Kidney (tissue), 14 donors: ENCODE results near the gene SNX24. TPM values are rescaled to one million over a fixed set of nuclear protein-coding genes. Genes with fewer than 3 reads are reported as not detected.

ENCODE experiments used
- DNase-seq, 5 donors: peaks; one replicate each; pipeline ENCODE4 v3.0.0-alpha.2; 2013 to 2020
- FAIRE-seq: peaks from 2 replicates; lab custom pipeline; 2012; peaks lifted over from hg19 to GRCh38; lab: Jason Lieb, UNC
- H3K27ac ChIP-seq, 2 donors: one replicate each; pipeline ENCODE4 v1.7.0; 2013; ENCODE audit warnings: low read depth in 2 of 2, low read length in 2 of 2, inconsistent platforms in 1 of 2
- H3K27me3 ChIP-seq: one replicate; pipeline ENCODE4 v1.7.1; 2013; ENCODE audit warnings: low read length, inconsistent platforms; ENCODE audit not compliant: control insufficient read depth, insufficient read depth
- H3K36me3 ChIP-seq, 3 donors: one replicate each; pipeline versions ENCODE4 v1.7.0 to v1.7.1; 2013; ENCODE audit warnings: low read length in 3 of 3, control low read depth in 1 of 3, inconsistent platforms in 1 of 3; ENCODE audit not compliant: insufficient read depth in 3 of 3, control insufficient read depth in 2 of 3
- H3K4me1 ChIP-seq, 3 donors: one replicate each; pipeline versions ENCODE4 v1.7.0 to v1.7.1; 2013; ENCODE audit warnings: low read length in 3 of 3, inconsistent platforms in 1 of 3, low read depth in 1 of 3; ENCODE audit not compliant: control insufficient read depth in 2 of 3, insufficient read depth in 2 of 3
- H3K4me3 ChIP-seq, 3 donors: one replicate each; pipeline versions ENCODE4 v1.7.0 to v1.8.1; 2013; ENCODE audit warnings: low read length in 3 of 3, control low read depth in 1 of 3, inconsistent platforms in 1 of 3
- H3K9ac ChIP-seq, 3 donors: one replicate each; pipeline versions ENCODE4 v1.7.0 to v1.7.1; 2013; ENCODE audit warnings: low read length in 3 of 3, control low read depth in 1 of 3, inconsistent platforms in 1 of 3
- H3K9me3 ChIP-seq, 3 donors: one replicate each; pipeline versions ENCODE4 v1.7.0 to v1.7.1; 2013; ENCODE audit warnings: low read length in 3 of 3, control low read depth in 1 of 3, inconsistent platforms in 1 of 3; ENCODE audit not compliant: control insufficient read depth in 2 of 3, insufficient read depth in 1 of 3
- intact Hi-C: fragments of 100-400 bp; cut with DNase I; formaldehyde crosslinking; loops from one replicate; pipeline ENCODE4 v1.11.1; 2022
- polyA plus RNA-seq: library from polyadenylated mRNA; stranded (reverse); fragments of 350-450 nt; fragmentation: Illumina TruSeq; extraction: RNeasy Lipid Tissue Mini Kit (QIAGEN cat#74804); gene quantifications from one replicate; pipeline ENCODE4 v1.2.3, GENCODE V29; 2014; ENCODE audit warnings: low read depth, low replicate concordance; ENCODE audit not compliant: insufficient read depth
- total RNA-seq: library from RNA; stranded (reverse); fragmentation: NEBNext Ultra II Directional; extraction: Animal tissue kit (Norgen Biotek cat#: 25700); gene quantifications from one replicate; pipeline ENCODE4 v1.2.1, GENCODE V29; 2021
- TF ChIP-seq, protein P1 (sequence below): IDR thresholded peaks from 3 replicates; pipeline ENCODE4 v1.5.1; 2012; ENCODE audit warnings: mild to moderate bottlenecking, moderate library complexity, borderline replicate concordance; ENCODE audit not compliant: insufficient read depth; ENCODE audit errors: extremely low read depth
- donor health status: control.
- donor health status: control.
- donor health status: control.
- donor health status: control.
- donor health status: control.
- donor health status: DM: yes; HTN: yes; CAD: no.
- donor health status: Normal renal cell carcinoma (clear cell type).

The SNX24 gene
- total and polyA plus RNA-seq, 2 donors from 2014 or later, result 23.8 to 27.0 TPM

DNA sequence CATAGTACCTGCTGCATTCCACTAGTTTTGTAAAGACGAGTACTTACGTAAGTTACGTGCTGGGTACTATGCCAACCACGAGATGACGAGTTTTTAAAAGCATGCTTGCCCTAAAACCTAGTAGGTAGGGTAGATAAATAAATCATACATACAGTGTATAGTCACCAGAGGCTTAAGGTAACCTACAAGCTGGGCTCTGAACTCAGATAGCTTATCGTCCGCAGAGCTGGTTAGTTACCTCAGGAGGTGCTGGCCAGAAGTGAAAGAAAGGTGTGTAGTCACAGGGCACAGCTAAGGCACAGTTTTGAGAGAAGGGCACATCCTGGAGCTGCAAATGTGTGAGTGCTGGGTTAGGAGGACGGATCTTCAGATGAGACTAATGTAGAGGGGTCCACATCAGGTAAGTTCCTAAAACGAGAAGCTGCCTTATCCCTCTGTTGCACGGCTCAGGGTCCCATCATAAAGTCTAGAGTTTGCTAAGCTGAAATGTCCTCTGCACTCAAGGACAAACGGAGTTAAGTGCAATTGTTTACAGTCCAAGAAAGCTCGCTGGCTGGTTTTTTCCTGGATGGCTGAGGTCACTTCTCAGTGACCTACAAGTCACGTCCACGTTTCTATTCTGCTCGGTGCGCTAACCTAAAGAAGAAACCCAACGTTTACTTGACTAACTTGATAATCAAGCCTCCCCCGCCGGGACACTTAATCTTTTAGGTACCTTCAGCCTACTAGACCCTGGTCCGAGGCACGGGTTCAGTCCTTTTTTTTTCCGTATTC, 1.1 kb upstream of the SNX24 start:
- no peak for FAIRE-seq
- TF ChIP-seq, protein P1, sequence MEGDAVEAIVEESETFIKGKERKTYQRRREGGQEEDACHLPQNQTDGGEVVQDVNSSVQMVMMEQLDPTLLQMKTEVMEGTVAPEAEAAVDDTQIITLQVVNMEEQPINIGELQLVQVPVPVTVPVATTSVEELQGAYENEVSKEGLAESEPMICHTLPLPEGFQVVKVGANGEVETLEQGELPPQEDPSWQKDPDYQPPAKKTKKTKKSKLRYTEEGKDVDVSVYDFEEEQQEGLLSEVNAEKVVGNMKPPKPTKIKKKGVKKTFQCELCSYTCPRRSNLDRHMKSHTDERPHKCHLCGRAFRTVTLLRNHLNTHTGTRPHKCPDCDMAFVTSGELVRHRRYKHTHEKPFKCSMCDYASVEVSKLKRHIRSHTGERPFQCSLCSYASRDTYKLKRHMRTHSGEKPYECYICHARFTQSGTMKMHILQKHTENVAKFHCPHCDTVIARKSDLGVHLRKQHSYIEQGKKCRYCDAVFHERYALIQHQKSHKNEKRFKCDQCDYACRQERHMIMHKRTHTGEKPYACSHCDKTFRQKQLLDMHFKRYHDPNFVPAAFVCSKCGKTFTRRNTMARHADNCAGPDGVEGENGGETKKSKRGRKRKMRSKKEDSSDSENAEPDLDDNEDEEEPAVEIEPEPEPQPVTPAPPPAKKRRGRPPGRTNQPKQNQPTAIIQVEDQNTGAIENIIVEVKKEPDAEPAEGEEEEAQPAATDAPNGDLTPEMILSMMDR, result no peak
- Histone ChIP-seq H3K27ac (peak overlapping the region; percentile 81 to 91), H3K4me3 (peak overlapping the region; percentile 45 to 84 (median 84)), H3K27me3 (no peaks in the 10 kb centered on the region), H3K4me1 (peaks cover 0 to 3% (median 0%) of the 10 kb centered on the region in 3 donors), H3K9ac (peak overlapping the region in 2 of 3 donors; percentile 72 to 88), H3K9me3 (no peaks in the 10 kb centered on the region), H3K36me3 (no peaks in the 10 kb centered on the region)
- intact Hi-C loops, result no loop called here
- peak in 3 of 5 donors; percentile 31 to 65 (median 48) for DNase-seq

DNA sequence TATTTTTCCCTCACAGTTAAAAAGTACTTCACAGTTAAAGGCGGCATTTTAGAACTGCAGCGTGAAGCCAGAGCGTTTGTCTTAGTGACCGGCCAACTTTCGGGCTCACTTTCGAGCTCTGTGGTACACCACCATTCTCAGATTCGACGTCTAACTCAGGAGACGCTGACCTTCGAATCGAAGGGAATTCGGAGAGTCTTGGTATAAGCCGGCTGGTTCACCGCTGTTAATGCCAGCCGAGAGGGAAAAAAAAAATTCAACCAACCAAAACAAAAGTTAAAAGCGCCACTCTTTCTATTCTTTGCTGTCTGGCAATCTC, 544 bp upstream of the SNX24 start:
- intact Hi-C loops, result no loop called here
- no peak for FAIRE-seq

DNA sequence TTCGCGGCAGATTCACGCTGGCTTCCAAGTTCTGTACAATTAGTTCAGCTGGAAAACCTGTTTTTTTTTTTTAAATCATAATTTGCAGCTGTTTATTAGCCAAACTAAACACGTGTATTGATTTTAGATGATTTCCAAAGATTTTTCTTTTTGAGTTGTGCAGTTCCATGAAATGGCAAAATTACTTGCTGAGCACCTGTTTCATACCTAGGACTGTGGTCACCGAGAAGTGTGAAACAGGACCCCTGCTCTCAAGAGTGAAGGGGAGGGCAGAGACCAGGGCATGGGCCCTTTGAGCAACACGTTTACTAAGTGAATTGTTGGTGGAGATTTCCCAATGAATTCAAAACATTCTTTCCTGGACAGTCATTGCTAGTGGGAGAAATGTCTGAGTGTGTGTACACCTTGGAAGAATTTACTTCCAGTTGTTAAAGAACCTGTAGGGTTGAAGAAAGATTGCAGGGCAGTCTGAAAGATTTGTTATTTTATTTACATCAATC, 688 bp downstream of the SNX24 start:
- TF ChIP-seq, protein P1, result no peak
- peak overlapping the region; percentile 81 to 91 for H3K27ac ChIP-seq
- no peaks in the 10 kb centered on the region for H3K9me3 ChIP-seq
- intact Hi-C loops, result no loop called here
- peak overlapping the region; percentile 7 to 83 (median 12) for H3K9ac ChIP-seq
- no peaks in the 10 kb centered on the region for H3K27me3 ChIP-seq
- peak in 4 of 5 donors; percentile 38 to 74 (median 54) for DNase-seq
- FAIRE-seq, result no peak
- peaks cover 0 to 4% (median 0%) of the 10 kb centered on the region in 3 donors for H3K4me1 ChIP-seq
- peak overlapping the region; percentile 40 to 84 (median 80) for H3K4me3 ChIP-seq
- H3K36me3 ChIP-seq, result no peaks in the 10 kb centered on the region

More for the DNA sequence above, 544 bp upstream of the SNX24 start:
- Histone ChIP-seq H3K9ac (peak overlapping the region; percentile 3 to 88 (median 72)), H3K9me3 (no peaks in the 10 kb centered on the region), H3K4me3 (peak overlapping the region; percentile 45 to 84 (median 84)), H3K27ac (peak overlapping the region; percentile 81 to 91), H3K27me3 (no peaks in the 10 kb centered on the region), H3K4me1 (peaks cover 0 to 4% (median 0%) of the 10 kb centered on the region in 3 donors), H3K36me3 (no peaks in the 10 kb centered on the region)
- no peak for DNase-seq
- TF ChIP-seq, protein P1, result no peak
